GM19372 (cell line): ENCODE measurements around the gene FAM53B.

ENCODE experiments used
- ATAC-seq: cut with Tn5 transposase; IDR thresholded peaks from one replicate; pipeline ENCODE4 v1.9.1; 2021; ENCODE audit warnings: mild to moderate bottlenecking, low read depth, moderate library complexity; ENCODE audit not compliant: unreplicated experiment

The FAM53B gene

DNA sequence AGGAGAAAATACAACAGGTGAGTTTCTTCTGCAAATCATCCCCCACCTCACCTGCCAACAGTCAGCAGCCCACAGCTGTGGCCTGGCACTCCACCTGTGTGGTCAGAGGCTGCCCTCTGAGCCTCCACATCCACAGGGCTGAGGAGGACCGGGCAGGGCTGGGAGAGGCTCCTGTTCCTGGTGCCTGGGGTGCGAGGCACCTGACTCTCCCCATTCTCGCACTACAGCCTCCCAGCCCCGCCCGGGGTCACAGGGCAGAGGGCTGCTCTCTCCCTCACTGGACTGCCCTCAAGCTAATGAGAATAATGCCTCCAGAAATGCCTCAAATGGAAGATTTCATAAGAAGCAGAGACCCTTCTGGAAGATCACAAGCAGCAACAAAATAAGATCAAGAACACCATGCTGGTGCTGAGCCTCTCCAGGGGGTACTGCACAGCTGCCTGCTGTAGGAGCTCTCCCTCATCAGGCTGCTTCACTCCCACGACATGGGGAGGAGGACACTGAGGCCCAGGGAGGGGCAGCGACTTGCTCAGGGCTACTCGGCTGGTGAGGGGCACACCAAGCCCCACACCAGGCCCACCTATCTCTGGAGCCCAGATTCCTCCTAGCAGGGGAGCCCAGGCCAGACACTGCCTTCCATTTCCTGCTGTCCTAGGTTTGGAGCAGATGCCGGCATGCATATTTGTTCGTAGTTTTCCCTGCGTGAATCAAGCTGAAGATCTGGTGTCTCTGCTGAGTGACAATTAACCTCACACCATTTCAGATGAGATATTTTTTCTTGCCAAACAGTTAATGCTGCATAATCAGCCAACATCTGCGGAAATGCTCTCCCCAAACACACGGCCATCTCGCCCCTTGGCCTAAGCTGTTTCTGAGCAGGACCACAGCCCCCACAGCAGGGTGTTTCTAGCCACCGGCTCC lies 76.5 kb downstream of the FAM53B start:
- no peak for ATAC-seq

DNA sequence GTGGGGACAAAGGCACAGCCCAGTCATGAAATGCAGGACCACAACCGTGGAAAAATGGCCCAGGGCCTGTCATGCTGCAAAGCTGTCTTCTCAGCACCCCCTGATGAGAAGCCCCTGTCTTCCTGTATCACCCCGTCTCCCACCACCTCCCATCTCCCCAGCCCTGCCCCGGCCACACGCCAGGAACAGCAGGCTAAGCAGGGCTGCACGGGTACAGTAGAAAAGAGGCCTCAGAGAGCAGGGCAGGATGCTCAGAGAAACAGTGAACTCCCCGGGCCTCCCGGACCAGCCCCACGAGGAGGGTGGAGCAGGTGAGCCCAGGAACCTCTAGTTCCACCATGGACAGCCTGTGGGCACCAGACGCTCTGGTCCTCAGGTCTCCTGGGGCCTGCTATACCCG lies 77.7 kb downstream of the FAM53B start:
- ATAC-seq = no peak

- no peak for ATAC-seq
These were observed 78.2 kb downstream of the FAM53B start for GRCh38 chr10:124665980-124666379.

DNA sequence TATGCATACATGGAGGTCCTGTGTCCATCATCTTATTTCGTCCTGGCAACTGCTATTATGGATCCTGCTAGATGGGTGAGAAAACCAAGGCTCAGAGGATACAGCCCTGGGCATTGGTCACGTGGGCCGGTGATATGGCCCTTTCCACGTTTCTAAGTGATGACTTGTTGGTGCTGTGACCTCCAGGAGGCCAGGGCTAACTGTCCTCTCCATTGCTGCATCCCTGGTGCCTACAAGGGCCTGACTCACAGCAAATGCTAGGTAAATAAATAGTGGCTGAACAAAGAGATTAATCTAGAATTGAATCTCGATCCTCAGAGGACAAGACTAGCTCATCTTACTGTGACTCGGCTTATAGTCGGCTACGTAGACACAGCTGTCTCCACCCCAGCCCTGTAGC lies 78.6 kb downstream of the FAM53B start:
- ATAC-seq = no peak

- no peak for ATAC-seq
These were observed 79.1 kb downstream of the FAM53B start for GRCh38 chr10:124665091-124665490.

- no peak for ATAC-seq
These were observed 80.3 kb downstream of the FAM53B start for GRCh38 chr10:124663766-124664360.

DNA sequence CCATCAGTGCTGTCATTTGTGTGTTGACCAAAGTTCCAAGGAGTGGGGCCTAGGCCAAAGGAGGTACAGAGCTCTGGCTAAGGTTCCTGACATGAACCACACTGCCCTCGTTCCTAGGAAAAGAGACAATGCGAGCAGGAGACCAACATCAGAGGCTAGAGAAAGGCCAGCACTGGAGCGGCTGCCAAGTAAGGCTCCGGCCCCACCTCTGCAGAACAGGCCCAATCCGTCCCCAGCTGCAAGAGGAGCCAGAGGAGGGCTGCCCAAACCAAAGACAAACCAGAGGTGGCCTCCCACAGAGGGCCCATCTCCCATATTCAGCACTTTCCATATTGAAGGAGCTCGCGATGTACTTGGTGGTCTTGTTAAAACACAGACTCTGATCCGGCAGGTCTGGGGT lies 81.0 kb downstream of the FAM53B start:
- no peak for ATAC-seq

- ATAC-seq = no peak
These were observed 82.5 kb downstream of the FAM53B start for GRCh38 chr10:124661660-124662180.

- no peak for ATAC-seq
These were observed 83.6 kb downstream of the FAM53B start for GRCh38 chr10:124660404-124661125.

GRCh38 chr10:124659380-124659779 lies 84.8 kb downstream of the FAM53B start:
- no peak for ATAC-seq

DNA sequence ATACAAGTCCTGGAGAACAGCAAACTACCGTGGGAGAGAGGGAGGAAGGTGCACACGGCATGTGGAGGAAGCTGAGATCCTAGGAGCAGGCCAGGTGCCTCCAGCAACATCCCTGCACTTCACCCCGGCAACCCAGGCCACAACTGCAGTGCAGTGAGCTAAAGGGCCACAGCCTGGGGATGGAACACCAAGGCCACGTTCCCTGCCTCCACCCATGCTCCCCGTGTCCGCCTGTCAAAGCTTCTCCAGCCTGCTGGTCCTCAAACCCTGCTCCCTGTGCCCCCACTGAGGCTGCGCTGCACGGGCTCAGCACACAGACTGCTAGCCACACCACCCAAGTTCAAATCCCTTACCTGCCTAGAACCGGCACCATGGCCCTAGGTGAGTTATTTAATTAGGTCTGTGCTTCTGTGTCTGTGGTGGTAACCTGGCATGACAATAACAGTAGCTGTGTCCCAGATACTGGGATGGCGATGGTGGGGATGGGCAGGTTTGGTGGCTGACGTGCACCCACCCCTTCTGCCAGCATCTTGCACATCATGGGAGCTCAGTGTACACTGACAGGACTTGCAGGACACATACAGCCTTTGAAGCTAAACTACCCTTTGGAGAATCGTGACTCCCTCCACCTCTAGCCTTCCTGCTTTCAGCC lies 85.5 kb downstream of the FAM53B start:
- no peak for ATAC-seq

DNA sequence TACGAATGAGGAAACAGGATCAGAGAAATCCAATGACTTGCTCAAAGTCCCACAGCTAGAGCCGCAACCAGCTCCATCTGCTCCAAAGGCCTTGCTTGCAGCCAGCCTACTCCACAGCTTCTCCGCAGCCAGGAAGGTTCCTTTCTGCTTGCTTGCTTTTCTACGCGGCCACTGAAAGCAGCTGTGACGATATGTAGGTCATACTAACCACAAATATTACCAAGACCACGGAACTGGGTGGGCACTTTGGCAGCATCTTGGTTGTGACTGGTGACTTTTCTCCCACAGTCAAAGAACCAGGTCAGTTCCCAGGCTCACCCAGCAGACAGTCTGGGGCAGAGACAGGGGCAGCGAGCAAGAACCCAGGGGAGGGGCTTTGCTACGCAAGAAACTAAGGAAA lies 86.4 kb downstream of the FAM53B start:
- no peak for ATAC-seq

DNA sequence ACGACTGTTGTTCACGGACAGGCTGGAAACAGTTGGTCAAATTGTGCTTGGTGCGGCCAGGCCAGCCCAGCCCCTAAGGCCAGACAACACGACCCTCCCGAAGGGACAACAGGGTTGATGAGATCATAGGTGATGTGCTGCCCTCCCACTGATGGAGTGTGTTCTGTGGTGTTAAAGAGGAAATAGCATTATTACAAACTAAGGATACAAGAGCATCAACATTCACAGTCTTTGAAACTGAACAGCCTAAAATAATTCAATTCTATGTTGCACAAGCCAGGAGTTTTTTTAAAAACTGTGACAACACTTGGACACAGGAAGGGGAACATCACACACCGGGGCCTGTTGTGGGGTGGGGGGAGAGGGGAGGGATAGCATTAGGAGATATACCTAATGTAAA lies 87.6 kb downstream of the FAM53B start:
- ATAC-seq = no peak

DNA sequence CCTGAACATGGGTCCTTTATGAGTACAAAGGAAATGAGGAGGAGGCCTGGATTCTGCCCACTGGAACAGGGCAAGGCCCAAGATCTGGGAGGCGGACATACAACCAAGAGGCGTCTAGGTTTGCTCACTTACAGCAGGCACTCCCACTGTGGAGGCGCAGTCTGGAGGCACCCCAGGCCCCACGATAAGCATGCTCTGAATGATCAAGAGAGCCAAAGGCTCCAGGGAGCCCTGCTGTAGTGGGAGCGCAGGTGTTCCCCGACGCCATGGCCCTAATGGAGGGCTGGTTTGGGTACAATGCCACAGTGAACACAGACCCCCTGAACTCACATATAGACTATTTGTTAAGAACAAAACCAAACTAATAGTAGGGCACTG lies 88.1 kb downstream of the FAM53B start:
- no peak for ATAC-seq

DNA sequence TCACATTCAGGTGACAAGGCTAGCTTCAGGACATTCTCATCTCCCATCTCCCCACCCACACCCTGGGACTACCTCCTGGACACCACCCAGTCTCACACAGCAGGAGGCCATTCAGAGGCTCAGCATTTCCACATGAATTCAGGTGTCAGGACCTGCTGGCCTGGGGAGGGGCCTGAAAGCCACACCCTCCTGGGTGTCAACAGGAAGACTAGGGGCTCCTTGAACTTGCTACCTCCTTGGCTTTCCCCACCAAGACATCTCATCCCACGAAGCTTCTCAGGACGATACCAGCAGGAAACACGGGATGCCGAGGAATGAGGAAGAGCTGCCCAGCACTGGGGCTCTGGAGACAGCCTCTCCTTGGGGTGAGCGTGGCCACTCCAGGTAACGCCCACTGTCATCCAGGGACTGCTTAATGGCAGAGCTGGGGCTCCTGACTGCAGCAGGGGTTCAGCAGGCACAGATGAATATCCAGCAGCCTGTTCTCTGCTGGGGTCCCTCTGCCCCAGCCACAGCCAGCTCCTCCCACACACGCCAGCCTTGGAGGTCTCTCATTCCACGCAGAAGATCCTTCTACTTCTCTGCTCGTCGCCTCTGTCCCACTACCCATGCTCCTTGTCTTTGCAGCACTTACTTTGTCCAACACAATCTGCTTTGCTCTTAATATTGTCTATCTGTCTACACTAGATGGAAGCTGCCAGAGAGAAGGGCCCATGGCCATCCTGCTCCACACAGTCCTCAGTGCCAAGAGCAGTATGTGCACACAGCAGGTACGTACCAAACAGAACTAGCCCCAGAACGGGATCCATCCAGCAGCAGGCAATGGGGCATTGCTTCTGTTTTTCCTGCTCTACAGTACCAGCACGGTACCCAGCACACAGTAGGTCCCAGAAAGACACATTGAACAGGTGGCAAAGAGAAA lies 88.7 kb downstream of the FAM53B start:
- no peak for ATAC-seq

- no peak for ATAC-seq
These were observed 89.5 kb downstream of the FAM53B start for GRCh38 chr10:124654686-124655085.

DNA sequence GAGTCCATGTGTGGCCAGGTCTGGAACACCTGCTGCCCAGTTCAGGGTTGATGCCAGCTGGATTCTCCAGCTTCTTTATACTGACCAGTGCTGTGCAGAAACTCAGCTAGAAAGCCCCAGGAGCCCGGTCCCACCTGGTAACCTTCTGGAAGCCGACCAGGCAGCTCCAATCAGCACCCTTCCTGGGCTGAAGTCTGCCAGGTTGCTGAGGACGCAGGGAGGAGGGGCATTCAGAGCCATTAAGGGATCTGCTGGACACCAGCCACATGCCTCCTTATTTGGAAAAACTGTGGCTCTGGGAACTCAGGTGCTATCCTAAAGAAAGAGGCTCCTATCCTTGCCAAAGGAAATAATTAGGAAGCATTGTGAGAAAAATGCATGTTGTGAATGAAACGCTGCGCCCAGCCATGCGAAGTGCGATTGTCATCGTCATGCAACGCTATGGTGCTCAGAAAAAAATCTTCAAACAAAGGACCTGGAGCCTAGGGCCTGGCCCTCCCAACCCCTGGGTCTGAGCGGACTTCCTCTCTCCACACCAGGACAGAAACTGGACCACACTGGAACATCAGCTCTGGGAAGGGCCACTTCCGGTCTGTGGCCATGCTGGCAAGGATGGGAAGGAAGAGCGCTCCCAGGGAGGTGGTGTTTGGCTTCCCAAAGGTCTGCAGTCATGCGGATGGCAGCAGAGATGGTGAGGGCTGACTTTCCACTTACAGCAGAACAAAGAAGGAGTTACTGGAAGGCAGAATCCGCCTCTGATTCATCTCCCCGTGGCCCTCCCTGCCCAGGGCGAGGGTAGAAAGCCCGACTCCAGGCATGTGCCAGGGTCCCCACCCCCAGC lies 90.1 kb downstream of the FAM53B start:
- ATAC-seq = no peak

- no peak for ATAC-seq
These were observed 90.9 kb downstream of the FAM53B start for GRCh38 chr10:124653311-124653710.

GRCh38 chr10:124652701-124653100 lies 91.5 kb downstream of the FAM53B start:
- ATAC-seq = no peak
